H9 (cell line): ENCODE results near the gene FHIT. TPM values are rescaled to one million over a fixed set of nuclear protein-coding genes. Genes with fewer than 3 reads are reported as not detected.

ENCODE experiments used
- DNase-seq: peaks from one replicate; pipeline ENCODE4 v3.0.0-alpha.2; 2017
- H2AFZ ChIP-seq: one replicate; pipeline ENCODE4 v1.6.1; 2013; ENCODE audit warnings: mild to moderate bottlenecking, low read length, control low read depth, moderate library complexity
- H2AK5ac ChIP-seq: 2 replicates; pipeline ENCODE4 v1.6.1; 2013; ENCODE audit warnings: low read length, control low read depth, mixed read lengths; ENCODE audit not compliant: insufficient read length
- H2BK120ac ChIP-seq: one replicate; pipeline ENCODE4 v1.6.1; 2013; ENCODE audit warnings: low read depth, mild to moderate bottlenecking, low read length, control low read depth, inconsistent platforms; ENCODE audit not compliant: poor library complexity, severe bottlenecking
- H2BK12ac ChIP-seq: 2 replicates; pipeline ENCODE4 v1.6.1; 2013; ENCODE audit warnings: low read length, control low read depth, mixed read lengths, low read depth; ENCODE audit not compliant: insufficient read length
- H2BK15ac ChIP-seq: 2 replicates; pipeline ENCODE4 v1.6.1; 2013; ENCODE audit warnings: low read depth, low read length, control low read depth
- H2BK20ac ChIP-seq: one replicate; pipeline ENCODE4 v1.6.1; 2013; ENCODE audit warnings: low read depth, mild to moderate bottlenecking, low read length, control low read depth, inconsistent platforms; ENCODE audit not compliant: poor library complexity, severe bottlenecking
- H2BK5ac ChIP-seq: 2 replicates; pipeline ENCODE4 v1.6.1; 2013; ENCODE audit warnings: low read length, control low read depth, mixed read lengths; ENCODE audit not compliant: insufficient read length
- H3K14ac ChIP-seq: 2 replicates; pipeline ENCODE4 v1.6.1; 2013; ENCODE audit warnings: low read length, control low read depth; ENCODE audit not compliant: insufficient read depth
- H3K18ac ChIP-seq: 2 replicates; pipeline ENCODE4 v1.6.1; 2013; ENCODE audit warnings: low read depth, mild to moderate bottlenecking, mixed read lengths, low read length, control low read depth; ENCODE audit not compliant: insufficient read length
- H3K23ac ChIP-seq: 2 replicates; pipeline ENCODE4 v1.6.1; 2013; ENCODE audit warnings: low read length, control low read depth, mixed read lengths, low read depth; ENCODE audit not compliant: insufficient read length
- H3K23me2 ChIP-seq: 2 replicates; pipeline ENCODE4 v1.6.1; 2013; ENCODE audit warnings: low read depth, mild to moderate bottlenecking, mixed read lengths, low read length, control low read depth; ENCODE audit not compliant: insufficient read length, poor library complexity, severe bottlenecking
- H3K27ac ChIP-seq: 2 replicates; pipeline ENCODE4 v1.5.1; 2013; ENCODE audit warnings: low read length, control low read depth, mixed read lengths, low read depth; ENCODE audit not compliant: insufficient read length
- H3K27me3 ChIP-seq: 2 replicates; pipeline ENCODE4 v1.6.1; 2013; ENCODE audit warnings: low read length, control low read depth, inconsistent platforms; ENCODE audit not compliant: insufficient read depth
- H3K4ac ChIP-seq: 2 replicates; pipeline ENCODE4 v1.6.1; 2013; ENCODE audit warnings: low read depth, mild to moderate bottlenecking, control low read depth, inconsistent platforms, low read length, moderate library complexity
- H3K4me1 ChIP-seq: 2 replicates; pipeline ENCODE4 v1.6.1; 2013; ENCODE audit warnings: low read length, control low read depth, inconsistent platforms; ENCODE audit not compliant: insufficient read depth
- H3K4me2 ChIP-seq: 2 replicates; pipeline ENCODE4 v1.6.1; 2013; ENCODE audit warnings: low read length, control low read depth, mixed read lengths; ENCODE audit not compliant: insufficient read length, insufficient read depth
- H3K56ac ChIP-seq: 2 replicates; pipeline ENCODE4 v1.6.1; 2013; ENCODE audit warnings: low read depth, mild to moderate bottlenecking, mixed read lengths, low read length, control low read depth; ENCODE audit not compliant: insufficient read length
- H3K79me1 ChIP-seq: 2 replicates; pipeline ENCODE4 v1.6.1; 2013; ENCODE audit warnings: low read depth, mild to moderate bottlenecking, moderate library complexity, low read length, control low read depth, inconsistent platforms; ENCODE audit not compliant: insufficient read depth, poor library complexity, severe bottlenecking
- H3K79me2 ChIP-seq: 2 replicates; pipeline ENCODE4 v1.6.1; 2013; ENCODE audit warnings: low read length, control low read depth, inconsistent platforms; ENCODE audit not compliant: insufficient read depth
- H3K9ac ChIP-seq: 2 replicates; pipeline ENCODE4 v1.6.1; 2013; ENCODE audit warnings: low read length, control low read depth, mixed read lengths; ENCODE audit not compliant: insufficient read length; ENCODE audit errors: extremely low read depth
- H3K9me3 ChIP-seq: one replicate; pipeline ENCODE4 v1.6.1; 2013; ENCODE audit warnings: low read depth, low read length, inconsistent platforms; ENCODE audit not compliant: control insufficient read depth
- H3T11ph ChIP-seq: one replicate; pipeline ENCODE4 v1.6.1; 2013; ENCODE audit warnings: mild to moderate bottlenecking, low read length, control low read depth, inconsistent platforms
- H4K20me1 ChIP-seq: one replicate; pipeline ENCODE4 v1.6.1; 2013; ENCODE audit not compliant: control insufficient read depth, insufficient read length, insufficient read depth
- H4K5ac ChIP-seq: 2 replicates; pipeline ENCODE4 v1.6.1; 2013; ENCODE audit warnings: low read depth, mild to moderate bottlenecking, mixed read lengths, low read length, control low read depth; ENCODE audit not compliant: insufficient read length
- H4K8ac ChIP-seq: replicated peaks from 2 replicates; pipeline ENCODE4 v1.6.1; 2013; ENCODE audit warnings: low read length, control low read depth, mixed read lengths, low read depth; ENCODE audit not compliant: insufficient read length
- H4K91ac ChIP-seq: 2 replicates; pipeline ENCODE4 v1.6.1; 2013; ENCODE audit warnings: low read depth, mild to moderate bottlenecking, moderate library complexity, mixed read lengths, low read length, control low read depth; ENCODE audit not compliant: insufficient read length
- H3K27ac Mint-ChIP-seq, 3 experiments: 2 replicates in 2 of 3; 3 replicates in 1 of 3; pipeline ENCODE4 v1.8.0; 2020 to 2021; ENCODE audit warnings: mixed read lengths in 3 of 3, mild to moderate bottlenecking in 1 of 3, moderate library complexity in 1 of 3
- H3K27me3 Mint-ChIP-seq: 2 replicates; pipeline ENCODE4 v1.8.0; 2021; ENCODE audit warnings: low read depth, mild to moderate bottlenecking, moderate library complexity, mixed read lengths
- H3K36me3 Mint-ChIP-seq, 3 experiments: 2 replicates in 2 of 3; 3 replicates in 1 of 3; pipeline ENCODE4 v1.8.0; 2020 to 2021; ENCODE audit warnings: low read depth in 3 of 3, mixed read lengths in 3 of 3; ENCODE audit not compliant: insufficient read depth in 1 of 3
- H3K4me1 Mint-ChIP-seq, 2 experiments: 2 replicates each; pipeline ENCODE4 v1.8.0; 2020; ENCODE audit warnings: mixed read lengths in 2 of 2
- H3K4me3 Mint-ChIP-seq, 2 experiments: 2 replicates in 1 of 2; 3 replicates in 1 of 2; pipeline ENCODE4 v1.8.0; 2020 to 2021; ENCODE audit warnings: mild to moderate bottlenecking in 2 of 2, mixed read lengths in 2 of 2, moderate library complexity in 1 of 2
- H3K9me3 Mint-ChIP-seq, 2 experiments: 2 replicates in 1 of 2; 3 replicates in 1 of 2; pipeline ENCODE4 v1.8.0; 2020; ENCODE audit warnings: mild to moderate bottlenecking in 2 of 2, mixed read lengths in 2 of 2, moderate library complexity in 1 of 2
- WGBS: extraction: QIAGEN DNeasy Blood & Tissue Kit; methylation state at CpG from one replicate; pipeline ENCODE4 v1.1.7; 2013; ENCODE audit warnings: missing lambda C conversion rate, low lambda C conversion rate, mixed read lengths; ENCODE audit not compliant: insufficient read length; ENCODE audit errors: extremely low coverage; 5-methylcytosine and 5-hydroxymethylcytosine counted together
- total RNA-seq: library from RNA; stranded (reverse); gene quantifications from 2 replicates; pipeline ENCODE4 v1.2.1, GENCODE V29; 2021
- TF ChIP-seq, protein P1 (sequence below): fragments of 200-600 bp; sonication (generic); conservative IDR thresholded peaks from 3 replicates; pipeline ENCODE4 v1.8.0; 2021; ENCODE audit warnings: antibody characterized with exemption, mild to moderate bottlenecking

FHIT gene
- total RNA-seq, 1 experiment from 2014 or later, result 3.0 TPM

DNA sequence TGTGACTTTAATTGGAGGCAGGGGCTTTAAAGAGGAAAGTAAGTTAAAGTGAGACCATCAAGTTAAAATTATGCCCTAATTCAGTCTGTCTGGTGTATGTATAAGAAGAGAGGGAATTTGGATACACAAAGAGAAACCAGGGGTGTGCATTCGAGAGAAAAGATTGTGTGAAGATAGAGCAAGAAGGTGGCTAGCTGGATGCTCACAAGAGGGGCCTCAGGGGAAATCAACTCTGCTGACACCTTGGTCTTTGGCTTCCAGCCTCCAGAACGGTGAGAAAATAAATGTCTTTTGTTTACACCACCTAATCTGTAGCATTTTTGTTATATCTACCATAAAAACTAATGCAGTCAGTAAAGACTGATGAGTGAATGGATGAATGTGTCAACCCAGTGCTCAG is 1294.1 kb downstream of the FHIT start:
- H3K79me1 ChIP-seq, result no peaks in the 10 kb centered on the region
- no peak overlapping the region for H2BK20ac ChIP-seq
- peaks cover 6 to 7% of the 10 kb centered on the region in 2 experiments; a peak in 3 of 4 replicates for H3K4me1 Mint-ChIP-seq
- no peak overlapping the region for H3K27ac ChIP-seq
- peaks cover 0 to 2% of the 10 kb centered on the region in 2 experiments; a peak in 3 of 5 replicates for H3K9me3 Mint-ChIP-seq
- no peak overlapping the region for H3K56ac ChIP-seq
- no peak overlapping the region for H4K5ac ChIP-seq
- H2BK15ac ChIP-seq, result no peak overlapping the region
- no peaks in the 10 kb centered on the region for H3K4me1 ChIP-seq
- H3K9me3 ChIP-seq, result no peaks in the 10 kb centered on the region
- H3K18ac ChIP-seq, result no peak overlapping the region
- no peak overlapping the region for H2BK5ac ChIP-seq
- H3K36me3 Mint-ChIP-seq, result peaks cover 0 to 12% (median 0%) of the 10 kb centered on the region in 3 experiments; a peak in 1 of 7 replicates
- H3K23me2 ChIP-seq, result no peaks in the 10 kb centered on the region
- H2AK5ac ChIP-seq, result no peak overlapping the region
- no peaks in the 10 kb centered on the region for H3K27me3 ChIP-seq
- no peaks in the 10 kb centered on the region for H3K79me2 ChIP-seq
- WGBS, result no CpG with 5 or more reads among the region's 2 CpGs
- no peak overlapping the region for H4K91ac ChIP-seq
- no peak overlapping the region for H4K8ac ChIP-seq
- H2BK120ac ChIP-seq, result no peak overlapping the region
- no peak overlapping the region for H2BK12ac ChIP-seq
- H3T11ph ChIP-seq, result no peak overlapping the region
- H3K23ac ChIP-seq, result no peak overlapping the region
- no peak overlapping the region for H3K4ac ChIP-seq
- no peak overlapping the region for H3K14ac ChIP-seq
- H3K4me3 Mint-ChIP-seq, result no peak overlapping the region
- TF ChIP-seq, protein P1, sequence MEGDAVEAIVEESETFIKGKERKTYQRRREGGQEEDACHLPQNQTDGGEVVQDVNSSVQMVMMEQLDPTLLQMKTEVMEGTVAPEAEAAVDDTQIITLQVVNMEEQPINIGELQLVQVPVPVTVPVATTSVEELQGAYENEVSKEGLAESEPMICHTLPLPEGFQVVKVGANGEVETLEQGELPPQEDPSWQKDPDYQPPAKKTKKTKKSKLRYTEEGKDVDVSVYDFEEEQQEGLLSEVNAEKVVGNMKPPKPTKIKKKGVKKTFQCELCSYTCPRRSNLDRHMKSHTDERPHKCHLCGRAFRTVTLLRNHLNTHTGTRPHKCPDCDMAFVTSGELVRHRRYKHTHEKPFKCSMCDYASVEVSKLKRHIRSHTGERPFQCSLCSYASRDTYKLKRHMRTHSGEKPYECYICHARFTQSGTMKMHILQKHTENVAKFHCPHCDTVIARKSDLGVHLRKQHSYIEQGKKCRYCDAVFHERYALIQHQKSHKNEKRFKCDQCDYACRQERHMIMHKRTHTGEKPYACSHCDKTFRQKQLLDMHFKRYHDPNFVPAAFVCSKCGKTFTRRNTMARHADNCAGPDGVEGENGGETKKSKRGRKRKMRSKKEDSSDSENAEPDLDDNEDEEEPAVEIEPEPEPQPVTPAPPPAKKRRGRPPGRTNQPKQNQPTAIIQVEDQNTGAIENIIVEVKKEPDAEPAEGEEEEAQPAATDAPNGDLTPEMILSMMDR, result no peak
- DNase-seq, result no peak
- H3K27ac Mint-ChIP-seq, result no peak overlapping the region
- H3K9ac ChIP-seq, result no peak overlapping the region
- no peaks in the 10 kb centered on the region for H3K27me3 Mint-ChIP-seq
- no peak overlapping the region for H2AFZ ChIP-seq
- H3K4me2 ChIP-seq, result no peak overlapping the region
- no peaks in the 10 kb centered on the region for H4K20me1 ChIP-seq
